CD4-positive, alpha-beta T cell treated with Interleukin-15 for 4 hours (primary cell): ENCODE results near the gene PCP2.
A peak's percentile ranks its signal among the peaks of the same experiment; 100 is the strongest.
"Not testable (repeated sequence)": the region's sequence is repeated elsewhere in the genome, so short reads cannot be mapped to it uniquely, and the experiment has no call there.

Experiments used
- DNase-seq: peaks from one replicate; pipeline ENCODE4 v3.0.0-alpha.2; 2020; ENCODE audit warnings: low spot score

Gene PCP2

GRCh38 chr19:7661744-7662538 lies 28.4 kb upstream of the PCP2 start:
- DNase-seq: no peak

GRCh38 chr19:7658219-7658686 lies 24.7 kb upstream of the PCP2 start:
- peak; percentile 54 for DNase-seq

- DNase-seq: peak; percentile 17
Measured at GRCh38 chr19:7657131-7657751, 23.7 kb upstream of the PCP2 start.

GRCh38 chr19:7655581-7655980 lies 22.1 kb upstream of the PCP2 start:
- no peak for DNase-seq

- no peak for DNase-seq
Measured at GRCh38 chr19:7654401-7654800, 20.9 kb upstream of the PCP2 start.

- peak; percentile 87 for DNase-seq
Measured at GRCh38 chr19:7652061-7652641, 18.6 kb upstream of the PCP2 start.

- DNase-seq: no peak
Measured at GRCh38 chr19:7650148-7650547, 16.6 kb upstream of the PCP2 start.

DNA sequence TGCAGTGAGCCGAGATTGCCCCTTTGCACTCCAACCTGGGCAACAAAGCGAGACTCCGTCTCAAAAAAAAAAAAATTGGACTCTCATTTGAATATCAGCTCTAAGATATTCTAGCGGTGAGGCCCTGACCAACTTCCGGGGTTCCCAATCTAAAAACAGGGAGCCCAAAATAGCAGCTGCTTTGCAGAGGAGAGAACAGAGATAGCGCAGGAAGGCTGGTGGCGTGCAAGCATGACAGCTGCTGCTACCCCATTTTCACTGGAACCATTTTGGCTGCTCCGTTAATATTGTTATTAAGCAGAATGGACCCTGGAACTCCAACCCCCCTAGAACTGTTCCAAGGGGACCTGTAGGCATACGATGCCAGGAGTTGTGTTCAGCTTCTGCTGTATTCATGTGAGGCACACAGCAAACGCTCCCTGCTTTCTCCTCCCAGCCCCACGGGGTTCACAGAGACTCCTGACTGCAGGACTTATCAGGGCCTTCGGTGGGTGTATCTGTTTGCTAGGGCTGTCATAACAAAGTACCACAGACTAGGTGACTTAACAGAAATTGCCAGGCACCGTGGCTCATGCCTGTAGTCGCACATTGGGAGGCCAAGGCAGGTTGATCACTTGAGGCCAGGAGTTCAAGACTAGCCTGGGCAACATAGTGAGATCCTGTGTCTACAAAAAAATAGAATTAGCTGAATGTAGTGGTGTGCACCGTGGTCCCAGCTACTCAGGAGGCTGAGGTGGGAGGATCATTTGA lies 14.9 kb upstream of the PCP2 start:
- no peak for DNase-seq

DNA sequence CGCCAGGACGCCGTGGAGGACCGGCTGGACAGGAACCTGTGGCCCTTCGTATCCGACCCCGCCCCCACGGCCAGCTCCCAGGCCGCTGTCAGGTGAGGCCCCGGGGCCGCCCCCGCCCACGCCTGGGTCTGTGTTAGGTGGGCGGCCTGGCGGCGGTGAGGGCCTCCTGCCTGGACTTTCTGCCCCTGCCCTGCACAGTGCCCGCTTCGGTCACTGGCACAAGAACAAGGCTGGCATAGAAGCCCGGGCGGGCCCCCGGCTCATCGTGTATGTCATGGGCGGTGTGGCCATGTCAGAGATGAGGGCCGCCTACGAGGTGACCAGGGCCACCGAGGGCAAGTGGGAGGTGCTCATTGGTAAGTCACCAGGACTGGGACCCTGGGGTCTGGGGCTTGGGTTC lies 13.6 kb upstream of the PCP2 start:
- no peak for DNase-seq

DNA sequence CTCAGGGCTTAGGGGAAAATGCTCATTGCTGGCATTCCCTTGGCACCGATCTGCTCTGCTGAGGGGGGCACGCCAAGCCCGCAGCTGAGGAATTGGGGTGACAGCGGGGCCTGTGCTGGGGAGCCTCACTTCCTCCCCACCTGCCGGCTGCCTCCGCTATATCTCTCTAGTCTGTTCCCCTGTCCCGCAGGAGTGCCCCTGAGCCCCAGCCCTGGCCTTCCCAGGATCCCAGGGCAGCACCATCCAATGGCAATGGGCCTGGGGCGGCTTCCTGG lies 12.8 kb upstream of the PCP2 start:
- no peak for DNase-seq

DNA sequence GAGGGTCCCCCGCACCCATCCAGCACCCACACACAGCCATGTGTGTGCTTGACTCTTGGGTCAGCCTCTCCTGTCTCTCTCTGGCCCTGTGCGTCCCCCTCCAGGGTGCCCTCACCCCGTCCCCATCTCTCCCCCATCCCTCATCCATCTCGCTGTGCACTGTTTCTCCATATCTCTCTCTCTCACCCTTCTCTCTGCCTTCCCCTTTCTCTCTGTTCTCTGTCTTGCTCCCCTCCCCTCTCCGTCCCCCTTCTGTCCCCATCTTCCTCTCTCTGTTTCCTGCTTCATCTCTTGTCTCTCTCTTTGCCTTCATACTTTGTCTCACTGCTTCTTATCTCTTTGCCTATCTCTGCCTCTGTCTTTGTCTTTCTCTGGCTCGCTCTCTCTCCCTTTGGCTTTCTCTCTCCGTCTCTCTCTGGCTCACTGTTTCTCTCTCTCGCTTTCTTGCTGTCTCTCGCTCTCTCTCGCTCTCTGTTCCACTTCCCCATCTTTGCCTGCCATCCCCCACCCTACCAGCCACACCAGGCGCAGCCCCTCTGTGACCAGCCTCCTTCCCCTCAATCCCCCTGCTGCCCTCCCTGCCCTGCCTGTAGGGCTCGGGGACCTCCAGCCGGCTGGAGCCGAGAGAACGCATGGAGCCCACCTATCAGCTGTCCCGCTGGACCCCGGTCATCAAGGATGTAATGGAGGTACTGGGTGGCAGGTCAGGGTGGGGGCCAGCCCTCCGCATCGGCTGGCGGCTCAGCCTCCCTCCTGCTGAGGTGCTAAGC lies 12.3 kb upstream of the PCP2 start:
- DNase-seq: no peak

- DNase-seq: no peak
Measured at GRCh38 chr19:7645163-7645562, 11.6 kb upstream of the PCP2 start.

DNA sequence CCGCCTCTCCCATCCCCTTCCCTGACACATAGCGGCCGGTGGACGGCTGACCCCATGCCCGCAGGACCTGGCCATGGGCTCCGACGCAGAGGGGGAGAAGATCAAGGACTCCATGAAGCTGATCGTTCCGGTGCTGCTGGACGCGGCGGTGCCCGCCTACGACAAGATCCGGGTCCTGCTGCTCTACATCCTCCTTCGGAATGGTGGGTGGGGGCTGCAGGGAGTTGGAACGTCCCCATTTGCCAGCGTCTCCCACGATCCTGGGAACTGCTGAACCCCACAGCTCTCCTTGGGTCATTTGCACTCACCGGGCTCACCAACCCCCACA lies 11.0 kb upstream of the PCP2 start:
- DNase-seq: no peak

DNA sequence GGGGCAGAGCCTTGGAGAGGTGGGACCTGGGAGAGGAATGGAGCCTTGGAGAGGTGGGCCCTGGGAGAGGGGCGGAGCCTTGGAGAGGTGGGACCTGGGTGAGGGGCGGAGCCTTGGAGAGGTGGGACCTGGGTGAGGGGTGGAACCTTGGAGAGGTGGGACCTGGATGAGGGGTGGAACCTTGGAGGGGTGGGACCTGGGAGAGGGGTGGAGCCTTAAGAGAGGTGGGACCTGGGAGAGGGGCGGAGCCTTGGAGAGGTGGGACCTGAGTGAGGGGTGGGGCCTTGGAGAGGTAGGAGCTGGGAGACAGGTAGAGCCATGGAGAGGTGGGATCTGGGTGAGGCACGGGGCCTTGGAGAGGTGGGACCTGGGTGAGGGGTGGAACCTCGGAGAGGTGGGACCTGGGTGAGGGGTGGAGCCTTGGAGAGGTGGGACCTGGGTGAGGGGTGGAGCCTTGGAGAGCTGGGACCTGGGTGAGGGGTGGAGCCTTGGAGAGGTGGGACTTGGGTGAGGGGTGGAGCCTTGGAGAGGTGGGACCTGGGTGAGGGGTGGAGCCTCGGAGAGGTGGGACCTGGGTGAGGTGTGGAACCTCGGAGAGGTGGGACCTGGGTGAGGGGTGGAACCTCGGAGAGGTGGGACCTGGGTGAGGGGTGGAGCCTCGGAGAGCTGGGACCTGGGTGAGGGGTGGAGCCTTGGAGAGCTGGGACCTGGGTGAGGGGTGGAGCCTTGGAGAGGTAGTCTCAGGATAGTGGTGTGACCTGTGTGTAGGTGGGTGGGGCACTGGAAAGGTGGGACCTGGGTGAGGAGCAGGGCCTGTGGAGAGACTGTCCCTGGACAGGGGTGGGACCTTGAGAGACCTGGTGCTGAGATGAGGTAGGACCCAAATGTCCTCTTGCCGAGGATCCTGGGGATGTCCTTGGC lies 10.4 kb upstream of the PCP2 start:
- DNase-seq: not testable (repeated sequence)

DNA sequence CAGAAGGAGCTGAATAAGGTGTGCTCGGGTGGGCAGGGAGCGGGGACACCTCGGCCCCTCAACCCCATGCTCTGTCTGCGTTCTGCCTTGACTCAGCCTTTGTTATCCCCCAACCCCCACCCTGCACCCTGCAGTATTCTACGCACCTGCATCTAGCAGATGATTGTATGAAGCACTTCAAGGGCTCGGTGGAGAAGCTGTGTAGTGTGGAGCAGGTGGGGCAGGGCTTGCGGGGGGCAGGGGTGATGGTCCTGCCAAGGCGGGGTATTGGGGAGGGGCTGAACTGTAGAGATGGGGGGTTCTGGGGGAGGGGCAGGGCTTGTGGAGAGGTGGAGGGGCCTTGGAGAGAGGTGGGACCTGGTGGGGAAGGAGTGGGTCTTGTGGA lies 9.5 kb upstream of the PCP2 start:
- no peak for DNase-seq

- no peak for DNase-seq
Measured at GRCh38 chr19:7642295-7643030, 8.9 kb upstream of the PCP2 start.

- no peak for DNase-seq
Measured at GRCh38 chr19:7641290-7642276, 8.1 kb upstream of the PCP2 start.

- DNase-seq: no peak
Measured at GRCh38 chr19:7640803-7641202, 7.3 kb upstream of the PCP2 start.

GRCh38 chr19:7639863-7640348 lies 6.4 kb upstream of the PCP2 start:
- DNase-seq: no peak
